Lower leg skin (tissue), 3 donors: ENCODE results near the gene RUNX2.

Experiments used
- CTCF ChIP-seq, 3 donors: fragments of 450-650 bp; IDR thresholded peaks; one replicate each; pipeline ENCODE4 v1.5.1; 2016; ENCODE audit warnings: antibody characterized with exemption in 3 of 3, mild to moderate bottlenecking in 3 of 3, moderate library complexity in 2 of 3
- POLR2A ChIP-seq, 2 donors: fragments of 450-650 bp; IDR thresholded peaks; one replicate each; pipeline ENCODE4 v1.6.1; 2016 to 2017; ENCODE audit warnings: antibody characterized with exemption in 2 of 2, mild to moderate bottlenecking in 1 of 2, moderate library complexity in 1 of 2

- TF ChIP-seq CTCF (IDR thresholded peaks at IDR 0.05) (no peak), POLR2A (IDR thresholded peaks at IDR 0.05) (no peak)
Observed at GRCh38 chr6:45420083-45420908, 92.2 kb downstream of the RUNX2 start.
